Stimulated activated CD8-positive, alpha-beta memory T cell treated with anti-CD3 and anti-CD28 coated beads, Interleukin-2, amount 100 ng/mL, for 1 hour (primary cell): ENCODE data around the gene ISX.

Source experiments
- DNase-seq, 2 donors: peaks; one replicate each; pipeline ENCODE4 v3.0.0-alpha.2; 2020; ENCODE audit warnings: low read depth in 2 of 2

Gene ISX

GRCh38 chr22:35113341-35113740 is 47.4 kb downstream of the ISX start:
- no peak for DNase-seq

DNA sequence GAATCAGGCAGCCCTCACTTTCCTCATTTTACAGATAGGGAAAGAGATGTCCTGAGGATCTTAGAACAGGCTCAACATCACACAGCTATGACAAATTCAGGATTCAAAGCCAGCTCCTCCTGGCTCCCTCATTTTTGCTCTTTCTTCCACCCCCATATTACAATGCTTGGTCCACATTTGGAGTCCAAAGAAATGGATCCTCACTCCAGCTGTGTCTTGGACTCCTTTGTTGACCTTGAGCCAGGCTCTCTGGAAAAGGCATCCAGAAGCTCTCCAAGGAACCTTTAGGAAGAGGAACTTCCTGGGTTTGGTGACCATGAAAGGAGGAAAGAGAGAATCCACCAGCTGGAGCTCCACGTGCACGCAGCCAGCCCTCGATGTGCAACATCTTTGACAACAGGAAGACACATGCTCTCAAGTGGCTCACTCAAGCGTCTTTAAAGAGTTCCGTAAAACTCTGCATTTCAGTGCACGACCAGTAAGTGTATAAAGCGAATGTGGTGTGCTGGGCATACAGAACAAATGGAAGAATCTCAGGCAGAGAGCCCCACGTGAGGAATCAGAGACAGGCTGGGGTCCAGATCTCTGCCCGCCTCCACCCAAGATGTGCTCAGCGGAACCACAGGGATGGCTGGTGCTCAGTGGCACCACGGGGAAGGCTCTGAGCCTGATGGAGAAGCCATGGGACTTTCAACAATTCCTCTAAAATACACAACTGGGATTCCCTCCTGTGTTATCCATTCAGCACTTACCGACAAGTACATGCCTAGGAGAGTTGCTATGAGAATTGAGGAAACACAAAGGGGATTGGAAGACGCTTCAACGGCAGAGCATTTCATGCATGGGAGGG is 48.4 kb downstream of the ISX start:
- no peak for DNase-seq

GRCh38 chr22:35115515-35115914 is 49.6 kb downstream of the ISX start:
- DNase-seq: no peak

- no peak for DNase-seq
Observed at GRCh38 chr22:35116269-35116668, 50.3 kb downstream of the ISX start.

DNA sequence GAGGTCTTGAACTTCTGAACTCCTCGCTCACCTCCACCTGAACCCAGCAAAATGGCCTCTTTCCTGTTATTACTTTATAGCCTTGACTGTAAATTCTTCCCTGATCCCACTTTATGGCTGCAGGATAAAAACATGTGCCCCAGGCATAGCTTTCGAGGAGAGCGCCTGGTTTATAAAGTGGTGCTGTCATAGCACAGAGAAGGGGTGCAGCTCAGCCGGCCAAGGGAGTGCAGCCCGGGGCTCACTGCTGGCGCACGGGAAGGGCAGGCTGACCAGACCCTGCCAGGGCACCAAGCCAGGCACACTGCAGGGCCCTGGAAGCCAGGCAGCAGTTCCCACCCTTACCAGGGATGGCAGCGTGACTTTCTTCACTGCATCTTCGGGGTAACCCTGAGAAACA is 50.9 kb downstream of the ISX start:
- DNase-seq: no peak

DNA sequence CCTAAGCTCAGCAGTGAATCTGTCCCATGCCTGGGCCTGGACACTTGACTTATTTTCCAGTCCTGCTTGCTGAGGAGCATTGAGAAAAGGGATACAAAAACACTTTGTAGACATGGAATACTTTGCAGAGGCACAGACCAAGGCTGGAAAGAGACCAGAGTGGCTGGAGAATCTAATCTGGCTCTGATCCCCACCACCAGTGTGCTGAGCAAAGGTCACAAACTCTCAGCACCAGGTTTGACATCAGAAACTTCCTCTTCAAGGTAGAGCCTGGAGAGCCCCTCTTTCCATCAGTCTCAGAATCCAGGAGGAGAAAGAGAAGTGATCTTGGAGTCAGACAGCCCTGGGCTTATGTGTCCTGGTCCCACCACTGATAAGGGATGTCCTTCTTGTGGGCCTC is 53.5 kb downstream of the ISX start:
- no peak for DNase-seq

- no peak for DNase-seq
Observed at GRCh38 chr22:35124691-35125219, 58.8 kb downstream of the ISX start.

- no peak for DNase-seq
Observed at GRCh38 chr22:35126993-35127392, 61.0 kb downstream of the ISX start.

DNA sequence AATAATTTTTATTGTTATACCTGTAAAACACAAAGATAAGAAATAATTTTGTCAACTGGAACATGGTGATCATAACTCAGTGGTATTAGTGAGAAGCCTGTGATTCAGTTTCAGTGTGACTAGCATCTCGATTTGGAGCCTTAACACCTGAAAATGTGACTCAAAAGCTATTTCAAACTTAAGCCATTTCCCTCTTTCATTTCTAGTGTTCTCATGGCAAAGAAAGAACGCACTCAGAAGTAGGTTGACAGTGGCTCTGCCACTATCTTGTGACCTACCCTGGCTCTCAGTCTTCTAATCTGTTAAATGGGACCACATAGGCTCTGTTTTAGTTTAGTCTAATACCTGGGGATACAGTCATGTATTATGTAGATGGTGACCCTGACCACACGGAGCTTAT is 62.7 kb downstream of the ISX start:
- no peak for DNase-seq

GRCh38 chr22:35131525-35132000 is 65.6 kb downstream of the ISX start:
- DNase-seq: no peak

GRCh38 chr22:35132568-35132967 is 66.6 kb downstream of the ISX start:
- DNase-seq: no peak

DNA sequence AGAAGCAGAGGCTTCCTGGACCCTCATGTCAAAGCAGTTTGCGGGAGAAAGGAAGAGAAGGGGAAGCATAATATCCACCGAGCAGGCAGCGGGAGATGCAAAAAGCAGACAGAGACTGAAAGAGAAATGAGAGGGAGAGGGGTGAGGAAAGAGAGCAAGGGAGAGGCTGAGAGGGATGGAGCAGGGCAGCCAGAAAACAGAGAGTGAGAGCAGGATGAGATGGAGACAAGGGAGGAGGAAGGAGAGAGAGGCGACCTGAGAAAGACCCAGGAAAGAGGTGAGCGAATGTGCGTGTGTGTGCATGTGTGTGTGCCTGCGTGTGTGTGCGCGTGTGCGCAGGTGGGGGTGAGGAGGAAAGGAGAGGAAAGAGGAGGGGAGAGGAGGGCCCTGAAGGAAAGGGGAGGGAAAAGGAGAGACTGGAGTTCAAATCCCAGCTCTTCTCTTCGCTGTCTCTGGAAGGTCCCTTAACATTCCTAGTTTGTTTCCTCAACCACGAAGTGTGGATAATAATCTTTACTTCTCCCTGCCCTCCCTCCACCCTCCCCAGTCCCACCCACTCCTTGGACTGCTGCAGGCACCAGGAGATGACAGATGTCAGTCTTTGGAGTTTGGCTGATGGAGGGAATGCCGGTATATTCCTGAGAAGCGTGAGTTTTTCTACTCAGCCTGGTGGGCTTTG is 67.9 kb downstream of the ISX start:
- DNase-seq: no peak

DNA sequence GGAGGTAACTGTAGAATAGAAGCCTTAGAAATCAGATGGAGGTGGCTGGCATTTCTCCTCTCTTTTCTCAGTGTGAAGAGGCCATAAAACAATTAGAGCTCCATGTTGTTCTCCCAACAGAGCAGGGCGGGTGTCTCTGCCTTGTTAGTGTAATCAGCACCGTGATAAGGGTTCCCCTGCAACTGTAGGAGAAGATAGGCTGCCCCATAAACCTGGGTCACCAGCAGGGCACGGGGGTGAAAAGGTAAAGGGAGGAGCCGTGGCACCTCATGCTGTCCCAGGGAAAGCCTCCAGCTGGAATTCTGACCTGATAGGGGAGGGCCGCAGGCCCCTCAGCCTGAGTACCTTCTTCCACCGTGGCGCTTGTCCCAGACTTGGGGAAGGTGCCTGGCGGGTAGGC is 68.7 kb downstream of the ISX start:
- no peak for DNase-seq

DNA sequence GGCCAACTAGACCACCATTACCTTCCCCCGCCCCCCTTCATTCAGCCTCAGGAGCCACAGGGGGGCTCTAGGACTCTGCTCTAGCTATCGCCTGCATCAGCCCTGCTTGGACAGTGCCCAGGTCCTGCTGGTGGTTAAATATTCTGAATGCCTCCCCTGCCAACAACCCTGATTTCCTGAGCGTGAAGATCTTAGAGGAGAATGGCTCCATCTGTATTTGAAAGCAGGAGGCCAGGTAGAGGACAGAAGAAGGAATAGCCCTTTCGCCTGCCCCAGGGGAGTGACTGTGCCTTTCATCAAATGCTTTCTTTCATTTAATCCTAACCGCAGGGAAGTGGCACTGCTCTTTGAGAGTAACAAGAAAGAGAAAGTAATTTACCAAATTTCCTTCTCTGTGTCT is 69.2 kb downstream of the ISX start:
- DNase-seq: no peak
